ENCODE measurements around the gene RBM10.

Gene RBM10

GRCh38 chrX:47224896-47225290 lies 79.9 kb downstream of the RBM10 start:
- TF ChIP-seq YY1 (IDR thresholded peaks at IDR 0.05; ENCODE audit: insufficient read depth, insufficient read length) = no peak
- no peak for TF ChIP-seq ZNF274 (IDR thresholded peaks at IDR 0.05; ENCODE audit: low read depth, low read length)
- TF ChIP-seq SUZ12 (IDR thresholded peaks at IDR 0.05; ENCODE audit: extremely low read depth, insufficient read depth, insufficient read length) = no peak

GRCh38 chrX:47226071-47226470 lies 81.0 kb downstream of the RBM10 start:
- H3K4me1 ChIP-seq (ENCODE audit: insufficient read depth, insufficient read length) = no peaks in the 10 kb centered on the region
- DNase-seq (ENCODE audit: low read depth, low spot score) = no peak
- no peaks in the 10 kb centered on the region for H3K27me3 ChIP-seq (ENCODE audit: insufficient read depth, insufficient read length)
- no peaks in the 10 kb centered on the region for H3K9me3 ChIP-seq (ENCODE audit: insufficient read depth, low read length)
- no peak overlapping the region for H3K4me3 ChIP-seq (ENCODE audit: insufficient read length, low read depth)
- H3K9ac ChIP-seq (ENCODE audit: insufficient read length, low read depth) = no peak overlapping the region
- TF ChIP-seq SUZ12 (IDR thresholded peaks at IDR 0.05; ENCODE audit: extremely low read depth, insufficient read depth, insufficient read length) (no peak), YY1 (IDR thresholded peaks at IDR 0.05; ENCODE audit: insufficient read depth, insufficient read length) (no peak), ZNF274 (IDR thresholded peaks at IDR 0.05; ENCODE audit: low read depth, low read length) (no peak)
- peaks cover 91% of the 10 kb centered on the region for H3K36me3 ChIP-seq (ENCODE audit: insufficient read depth, insufficient read length, low read length)

More at GRCh38 chrX:47224896-47225290, 79.9 kb downstream of the RBM10 start:
- Histone ChIP-seq H3K9me3 (ENCODE audit: insufficient read depth, low read length) (no peaks in the 10 kb centered on the region), H3K9ac (ENCODE audit: insufficient read length, low read depth) (no peak overlapping the region), H3K27me3 (ENCODE audit: insufficient read depth, insufficient read length) (no peaks in the 10 kb centered on the region), H3K4me1 (ENCODE audit: insufficient read depth, insufficient read length) (peaks cover 2% of the 10 kb centered on the region), H3K4me3 (ENCODE audit: insufficient read length, low read depth) (no peak overlapping the region), H3K36me3 (ENCODE audit: insufficient read depth, insufficient read length, low read length) (peaks cover 94% of the 10 kb centered on the region)
- no peak for DNase-seq (ENCODE audit: low read depth, low spot score)

- no peaks in the 10 kb centered on the region for H3K4me1 ChIP-seq (ENCODE audit: insufficient read depth, insufficient read length)
- H3K27me3 ChIP-seq (ENCODE audit: insufficient read depth, insufficient read length) = no peaks in the 10 kb centered on the region
- peaks cover 85% of the 10 kb centered on the region for H3K36me3 ChIP-seq (ENCODE audit: insufficient read depth, insufficient read length, low read length)
- no peak for TF ChIP-seq YY1 (IDR thresholded peaks at IDR 0.05; ENCODE audit: insufficient read depth, insufficient read length)
- TF ChIP-seq SUZ12 (IDR thresholded peaks at IDR 0.05; ENCODE audit: extremely low read depth, insufficient read depth, insufficient read length) = no peak
- TF ChIP-seq ZNF274 (IDR thresholded peaks at IDR 0.05; ENCODE audit: low read depth, low read length) = no peak
- no peak overlapping the region for H3K4me3 ChIP-seq (ENCODE audit: insufficient read length, low read depth)
- DNase-seq (ENCODE audit: low read depth, low spot score) = no peak
- no peak overlapping the region for H3K9ac ChIP-seq (ENCODE audit: insufficient read length, low read depth)
- H3K9me3 ChIP-seq (ENCODE audit: insufficient read depth, low read length) = no peaks in the 10 kb centered on the region
Measured at GRCh38 chrX:47226531-47227333, 81.7 kb downstream of the RBM10 start.

GRCh38 chrX:47227334-47227583 lies 82.2 kb downstream of the RBM10 start:
- Histone ChIP-seq H3K9ac (ENCODE audit: insufficient read length, low read depth) (no peak overlapping the region), H3K27me3 (ENCODE audit: insufficient read depth, insufficient read length) (no peaks in the 10 kb centered on the region), H3K4me3 (ENCODE audit: insufficient read length, low read depth) (no peak overlapping the region), H3K9me3 (ENCODE audit: insufficient read depth, low read length) (no peaks in the 10 kb centered on the region), H3K4me1 (ENCODE audit: insufficient read depth, insufficient read length) (peaks cover under 1% of the 10 kb centered on the region), H3K36me3 (ENCODE audit: insufficient read depth, insufficient read length, low read length) (peaks cover 80% of the 10 kb centered on the region)
- TF ChIP-seq SUZ12 (IDR thresholded peaks at IDR 0.05; ENCODE audit: extremely low read depth, insufficient read depth, insufficient read length) = no peak
- no peak for TF ChIP-seq YY1 (IDR thresholded peaks at IDR 0.05; ENCODE audit: insufficient read depth, insufficient read length)
- TF ChIP-seq ZNF274 (IDR thresholded peaks at IDR 0.05; ENCODE audit: low read depth, low read length) = no peak
- no peak for DNase-seq (ENCODE audit: low read depth, low spot score)

- Histone ChIP-seq H3K36me3 (ENCODE audit: insufficient read depth, insufficient read length, low read length) (peaks cover 69% of the 10 kb centered on the region), H3K4me1 (ENCODE audit: insufficient read depth, insufficient read length) (peaks cover 2% of the 10 kb centered on the region), H3K9ac (ENCODE audit: insufficient read length, low read depth) (no peak overlapping the region), H3K4me3 (ENCODE audit: insufficient read length, low read depth) (no peak overlapping the region), H3K27me3 (ENCODE audit: insufficient read depth, insufficient read length) (no peaks in the 10 kb centered on the region), H3K9me3 (ENCODE audit: insufficient read depth, low read length) (no peaks in the 10 kb centered on the region)
- TF ChIP-seq ZNF274 (IDR thresholded peaks at IDR 0.05; ENCODE audit: low read depth, low read length) = no peak
- TF ChIP-seq SUZ12 (IDR thresholded peaks at IDR 0.05; ENCODE audit: extremely low read depth, insufficient read depth, insufficient read length) = no peak
- TF ChIP-seq YY1 (IDR thresholded peaks at IDR 0.05; ENCODE audit: insufficient read depth, insufficient read length) = no peak
- no peak for DNase-seq (ENCODE audit: low read depth, low spot score)
Measured at GRCh38 chrX:47228550-47229270, 83.7 kb downstream of the RBM10 start.

- DNase-seq (ENCODE audit: low read depth, low spot score) = no peak
- Histone ChIP-seq H3K4me3 (ENCODE audit: insufficient read length, low read depth) (no peak overlapping the region), H3K4me1 (ENCODE audit: insufficient read depth, insufficient read length) (peaks cover 2% of the 10 kb centered on the region), H3K9me3 (ENCODE audit: insufficient read depth, low read length) (no peaks in the 10 kb centered on the region), H3K9ac (ENCODE audit: insufficient read length, low read depth) (no peak overlapping the region), H3K36me3 (ENCODE audit: insufficient read depth, insufficient read length, low read length) (peaks cover 62% of the 10 kb centered on the region), H3K27me3 (ENCODE audit: insufficient read depth, insufficient read length) (no peaks in the 10 kb centered on the region)
- no peak for TF ChIP-seq ZNF274 (IDR thresholded peaks at IDR 0.05; ENCODE audit: low read depth, low read length)
- no peak for TF ChIP-seq YY1 (IDR thresholded peaks at IDR 0.05; ENCODE audit: insufficient read depth, insufficient read length)
- no peak for TF ChIP-seq SUZ12 (IDR thresholded peaks at IDR 0.05; ENCODE audit: extremely low read depth, insufficient read depth, insufficient read length)
Measured at GRCh38 chrX:47229427-47229826, 84.4 kb downstream of the RBM10 start.

- Histone ChIP-seq H3K27me3 (ENCODE audit: insufficient read depth, insufficient read length) (no peaks in the 10 kb centered on the region), H3K4me1 (ENCODE audit: insufficient read depth, insufficient read length) (peaks cover 2% of the 10 kb centered on the region), H3K4me3 (ENCODE audit: insufficient read length, low read depth) (no peak overlapping the region), H3K9ac (ENCODE audit: insufficient read length, low read depth) (no peak overlapping the region), H3K9me3 (ENCODE audit: insufficient read depth, low read length) (no peaks in the 10 kb centered on the region), H3K36me3 (ENCODE audit: insufficient read depth, insufficient read length, low read length) (peaks cover 53% of the 10 kb centered on the region)
- TF ChIP-seq YY1 (IDR thresholded peaks at IDR 0.05; ENCODE audit: insufficient read depth, insufficient read length) = no peak
- DNase-seq (ENCODE audit: low read depth, low spot score) = no peak
Measured at GRCh38 chrX:47230136-47230868, 85.3 kb downstream of the RBM10 start.
